ENCODE data around the gene CEP20.

Gene CEP20

GRCh38 chr16:15832241-15832640 lies 56.2 kb downstream of the CEP20 start:
- no peak for DNase-seq (ENCODE audit: low read depth in 3 of 3)

- DNase-seq (ENCODE audit: low read depth in 3 of 3) = no peak
These were observed 57.5 kb downstream of the CEP20 start for GRCh38 chr16:15830832-15831451.

- DNase-seq (ENCODE audit: low read depth in 3 of 3) = no peak
These were observed 58.9 kb downstream of the CEP20 start for GRCh38 chr16:15829460-15829859.

GRCh38 chr16:15827709-15828343 lies 60.6 kb downstream of the CEP20 start:
- DNase-seq (ENCODE audit: low read depth in 3 of 3) = no peak

- DNase-seq (ENCODE audit: low read depth in 3 of 3) = no peak
These were observed 61.1 kb downstream of the CEP20 start for GRCh38 chr16:15827299-15827698.

GRCh38 chr16:15825750-15826305 lies 62.6 kb downstream of the CEP20 start:
- no peak for DNase-seq (ENCODE audit: low read depth in 3 of 3)

- no peak for DNase-seq (ENCODE audit: low read depth in 3 of 3)
These were observed 65.4 kb downstream of the CEP20 start for GRCh38 chr16:15822957-15823356.

- no peak for DNase-seq (ENCODE audit: low read depth in 3 of 3)
These were observed 67.6 kb downstream of the CEP20 start for GRCh38 chr16:15820837-15821236.

GRCh38 chr16:15819046-15819445 lies 69.4 kb downstream of the CEP20 start:
- no peak for DNase-seq (ENCODE audit: low read depth in 3 of 3)

GRCh38 chr16:15817446-15817845 lies 71.0 kb downstream of the CEP20 start:
- no peak for DNase-seq (ENCODE audit: low read depth in 3 of 3)

- DNase-seq (ENCODE audit: low read depth in 3 of 3) = no peak
These were observed 72.2 kb downstream of the CEP20 start for GRCh38 chr16:15816228-15816627.

Data from stimulated activated CD4-positive, alpha-beta T cell treated with anti-CD3 and anti-CD28 coated beads, TNF-alpha, amount 100 ng/mL, for 4 hours (primary cell).